K562 (cell line): ENCODE data around the gene PRODH. TPM values are rescaled to one million over a fixed set of nuclear protein-coding genes. Genes with fewer than 3 reads are reported as not detected.
"Not testable (repeated sequence)": the region's sequence is repeated elsewhere in the genome, so short reads cannot be mapped to it uniquely, and the experiment has no call there.

Experiments
- ATAC-seq: fragments of 200-7000 bp; cut with Tn5 transposase; 3 replicates; pipeline ENCODE4 v1.9.1; 2020; ENCODE audit warnings: moderate library complexity
- BruUV-seq: library from RNA; stranded (reverse); fragments of 400-500 nt; replicated peaks from 2 replicates; lab custom pipeline; 2021; lab: Mats Ljungman, UMichigan
- CTCF ChIA-PET: fragments of 300-600 bp; formaldehyde crosslinking; extraction: SDS; loops from one replicate; lab custom pipeline; 2021; ENCODE audit warnings: low intra/inter-chr PET ratio; lab: Yijun Ruan, JAX
- POLR2A ChIA-PET: fragments of 300-600, 350-650 bp; sonication (Branson Sonifier 250); formaldehyde crosslinking; extraction: SDS; loops from one replicate; lab custom pipeline; 2021; ENCODE audit warnings: antibody characterized with exemption, inconsistent platforms; lab: Yijun Ruan, JAX
- DNase-seq, 4 experiments: peaks; one replicate each; pipeline versions ENCODE4 v3.0.0 to v3.0.0-alpha.2; 2011 to 2018; ENCODE audit warnings: low spot score in 3 of 4, mixed read lengths in 3 of 4; ENCODE audit errors: extremely low read depth in 1 of 4
- FAIRE-seq: peaks from 2 replicates; lab custom pipeline; 2011; peaks lifted over from hg19 to GRCh38; lab: Jason Lieb, UNC
- H2AFZ ChIP-seq: 2 replicates; pipeline ENCODE4 v1.6.0; 2011; ENCODE audit warnings: low read depth, low read length, control low read depth, inconsistent platforms
- H3K27ac ChIP-seq: fragments of 200-600 bp; 3 replicates; pipeline ENCODE4 v1.8.0; 2011; ENCODE audit warnings: low read depth, mild to moderate bottlenecking, control low read depth, inconsistent platforms, low read length, moderate library complexity, mixed read lengths; ENCODE audit errors: extremely low read depth
- H3K27me3 ChIP-seq, 2 experiments: fragments of 300-600 bp in 1 of 2; 2 replicates in 1 of 2; 3 replicates in 1 of 2; pipeline versions ENCODE4 v1.6.0 to v1.8.0; 2011; ENCODE audit warnings: inconsistent platforms in 2 of 2, low read length in 2 of 2, mild to moderate bottlenecking in 1 of 2, mixed read lengths in 1 of 2, moderate library complexity in 1 of 2; ENCODE audit not compliant: control insufficient read depth in 2 of 2, insufficient read depth in 2 of 2
- H3K36me3 ChIP-seq: fragments of 300-600 bp; 3 replicates; pipeline ENCODE4 v1.8.0; 2011; ENCODE audit warnings: mild to moderate bottlenecking, low read length, inconsistent platforms; ENCODE audit not compliant: control insufficient read depth, insufficient read depth
- H3K4me1 ChIP-seq, 2 experiments: fragments of 200-600 bp in 1 of 2; replicated peaks in 1 of 2; 2 replicates in 1 of 2; 3 replicates in 1 of 2; pipeline versions ENCODE4 v1.5.1 to v1.8.0; 2011; ENCODE audit warnings: inconsistent platforms in 2 of 2, low read length in 2 of 2, mild to moderate bottlenecking in 1 of 2, mixed read lengths in 1 of 2, moderate library complexity in 1 of 2; ENCODE audit not compliant: control insufficient read depth in 2 of 2, insufficient read depth in 2 of 2
- H3K4me2 ChIP-seq: 2 replicates; pipeline ENCODE4 v1.6.1; 2011; ENCODE audit warnings: low read length, control low read depth, inconsistent platforms, mixed read lengths; ENCODE audit not compliant: insufficient read depth
- H3K4me3 ChIP-seq: fragments of 200-600 bp; sonication (generic), shearing (Covaris generic); 2 replicates; pipeline ENCODE4 v1.5.1; 2016; ENCODE audit warnings: control low read depth, inconsistent platforms
- H3K79me2 ChIP-seq: fragments of 200-600 bp; 3 replicates; pipeline ENCODE4 v1.8.0; 2011; ENCODE audit warnings: low read length, inconsistent platforms; ENCODE audit not compliant: control insufficient read depth, insufficient read depth
- H3K9ac ChIP-seq, 2 experiments: 2 replicates each; pipeline versions ENCODE4 v1.6.0 to v1.6.1; 2011; ENCODE audit warnings: low read depth in 2 of 2, low read length in 2 of 2, control low read depth in 1 of 2, inconsistent platforms in 1 of 2, mild to moderate bottlenecking in 1 of 2, mixed read lengths in 1 of 2; ENCODE audit not compliant: insufficient read depth in 1 of 2
- H3K9me1 ChIP-seq: one replicate; pipeline ENCODE4 v1.6.0; 2011; ENCODE audit warnings: inconsistent platforms, mild to moderate bottlenecking, low read length, moderate library complexity; ENCODE audit not compliant: control insufficient read depth, insufficient read depth
- H3K9me3 ChIP-seq: replicated peaks from 2 replicates; pipeline ENCODE4 v1.5.1; 2011; ENCODE audit warnings: low read depth, low read length, inconsistent platforms; ENCODE audit not compliant: control insufficient read depth, insufficient read depth
- H4K20me1 ChIP-seq: replicated peaks from 2 replicates; pipeline ENCODE4 v1.6.1; 2011; ENCODE audit warnings: low read length, inconsistent platforms, mixed read lengths; ENCODE audit not compliant: control insufficient read depth, insufficient read depth
- BDP1 ChIP-seq: IDR thresholded peaks from 3 replicates; pipeline ENCODE4 v1.6.1; 2011; ENCODE audit not compliant: insufficient read length, insufficient read depth
- HIVEP1 ChIP-seq: fragments of 250-450 bp; sonication (Bioruptor Pico); IDR thresholded peaks from 2 replicates; pipeline ENCODE4 v1.4.0; 2020; ENCODE audit warnings: mild to moderate bottlenecking
- HMGN3 ChIP-seq: IDR thresholded peaks from 2 replicates; pipeline ENCODE4 v1.6.1; 2011; ENCODE audit warnings: borderline replicate concordance, low read depth, mild to moderate bottlenecking, mixed read lengths, low read length; ENCODE audit not compliant: insufficient read length; ENCODE audit errors: extremely low read depth
- KLF16 ChIP-seq: IDR thresholded peaks from 2 replicates; pipeline ENCODE4 v1.6.1; 2016; ENCODE audit warnings: antibody characterized with exemption
- MAFG ChIP-seq: fragments of 450-650 bp; conservative IDR thresholded peaks from 2 replicates; pipeline ENCODE4 v1.6.1; 2016; ENCODE audit warnings: missing genetic modification characterization, missing compliant biosample characterization
- POLR2A ChIP-seq: fragments of 450-650 bp; conservative IDR thresholded peaks from 2 replicates; pipeline ENCODE4 v1.6.1; 2016
- POLR2H ChIP-seq: IDR thresholded peaks from 2 replicates; pipeline ENCODE4 v1.6.1; 2016; ENCODE audit warnings: missing genetic modification characterization, low read depth, mild to moderate bottlenecking, control low read depth, missing compliant biosample characterization, moderate library complexity
- POLR3A ChIP-seq: IDR thresholded peaks from 2 replicates; pipeline ENCODE4 v1.6.1; 2011; ENCODE audit warnings: borderline replicate concordance, mild to moderate bottlenecking, moderate library complexity; ENCODE audit not compliant: insufficient read length, insufficient read depth; ENCODE audit errors: extremely low read depth
- ZEB2 ChIP-seq: fragments of 450-650 bp; IDR thresholded peaks from 2 replicates; pipeline ENCODE4 v1.6.1; 2016
- ZFP36 ChIP-seq: fragments of 150-350 bp; IDR thresholded peaks from 2 replicates; pipeline ENCODE4 v1.6.1; 2018; ENCODE audit warnings: low read length, low read depth; ENCODE audit not compliant: partially characterized antibody
- ZNF224 ChIP-seq: sonication (generic); formaldehyde crosslinking; IDR thresholded peaks from 2 replicates; pipeline ENCODE4 v1.8.0; 2022; ENCODE audit warnings: mild to moderate bottlenecking, missing genetic modification reagents
- WGBS: fragments of 100-300 bp; shearing (Covaris generic); methylation state at CpG from one replicate; pipeline ENCODE4 v1.1.6; 2016; ENCODE audit warnings: low coverage, mixed read lengths; ENCODE audit not compliant: insufficient coverage; ENCODE audit errors: missing lambda C conversion rate; 5-methylcytosine and 5-hydroxymethylcytosine counted together
- in situ Hi-C: fragments of 300-500 bp; cut with MboI; formaldehyde crosslinking; loops from 4 replicates; pipeline ENCODE4 v1.15.0; 2018; ENCODE audit warnings: inconsistent platforms, mixed read lengths
- intact Hi-C: fragments of 100-400 bp; cut with micrococcal nuclease; formaldehyde crosslinking; loops from 2 replicates; pipeline ENCODE4 v1.14.2; 2022
- polyA plus RNA-seq, 8 experiments: library from polyadenylated mRNA; depleted of rRNA in 4 of 8; stranded (reverse) in 5 of 8; unstranded in 3 of 8; fragments of >200 nt; fragmentation: Nextera tagmentation in 2 of 8; fragmentation: Illumina TruSeq in 1 of 8; extraction: Ambion mirVana in 2 of 8; extraction: Trizol in 1 of 8; gene quantifications; 2 replicates each; pipeline versions ENCODE4 v1.2.1 to v1.2.3, GENCODE V29; 2011 to 2014; ENCODE audit warnings: inconsistent platforms in 1 of 8, missing spikeins in 1 of 8
- total RNA-seq, 7 experiments: library from RNA; depleted of rRNA in 6 of 7; stranded (reverse); fragments of >200 nt in 6 of 7; fragmentation: Illumina TruSeq in 2 of 7; extraction: Trizol in 2 of 7; gene quantifications; 2 replicates each; pipeline versions ENCODE4 v1.2.1 to v1.2.3, GENCODE V29; 2011 to 2021; ENCODE audit warnings: low replicate concordance in 1 of 7

Gene PRODH
- total and polyA plus RNA-seq, 9 of the 15 experiments (the other 6 are each of a cell fraction or from before 2014, with no cell fraction given): 0.07 to 0.11 TPM; not detected in 7

- 0% methylated on average over 10 of the region's 12 CpGs for WGBS
Observed at GRCh38 chr22:18947905-18948304, 11.8 kb upstream of the PRODH start.

GRCh38 chr22:18947105-18947504 is 11.0 kb upstream of the PRODH start:
- intact Hi-C loops, DNase-seq, FAIRE-seq, H3K79me2 ChIP-seq, H3K36me3 ChIP-seq, in situ Hi-C loops, H3K4me3 ChIP-seq, H3K4me1 ChIP-seq, H4K20me1 ChIP-seq, H2AFZ ChIP-seq, H3K9ac ChIP-seq, H3K4me2 ChIP-seq, H3K9me1 ChIP-seq, H3K27ac ChIP-seq, H3K9me3 ChIP-seq, CTCF ChIA-PET, POLR2A ChIA-PET, ATAC-seq: not testable (repeated sequence)
- no CpG with 5 or more reads among the region's 9 CpGs for WGBS
- peaks cover 21 to 25% of the 10 kb centered on the region in 2 experiments; a peak in 4 of 5 replicates for H3K27me3 ChIP-seq
- BruUV-seq: TSS peak; percentile 100

More at GRCh38 chr22:18947905-18948304, 11.8 kb upstream of the PRODH start:
- H3K27ac ChIP-seq: no peak overlapping the region
- H3K4me3 ChIP-seq: no peak overlapping the region
- intact Hi-C loops: no loop called here
- ChIA-PET POLR2A (no interaction called here), CTCF (no interaction called here)
- FAIRE-seq (no peak), ATAC-seq (no peak), DNase-seq (no peak)
- no peaks in the 10 kb centered on the region for H3K79me2 ChIP-seq
- H3K9me3 ChIP-seq: no peaks in the 10 kb centered on the region
- TF ChIP-seq POLR2H (tag) (no peak), ZNF224 (CRISPR knock-in tag) (no peak), ZEB2 (no peak), POLR2A (no peak), KLF16 (no peak), POLR3A (no peak), BDP1 (no peak), MAFG (tag) (no peak), HMGN3 (no peak), HIVEP1 (no peak), ZFP36 (no peak)
- H3K9ac ChIP-seq: no peak overlapping the region
- BruUV-seq: no TSS peak
- no peak overlapping the region for H3K4me2 ChIP-seq
- peaks cover 3% of the 10 kb centered on the region for H3K9me1 ChIP-seq
- in situ Hi-C loops: no loop called here
- no peaks in the 10 kb centered on the region for H3K4me1 ChIP-seq
- H2AFZ ChIP-seq: no peak overlapping the region
- H4K20me1 ChIP-seq: peaks cover 5% of the 10 kb centered on the region; the same call in 1 of the 2 replicates
- H3K36me3 ChIP-seq: no peaks in the 10 kb centered on the region
- peaks cover 23 to 31% of the 10 kb centered on the region in 2 experiments; a peak in 4 of 5 replicates for H3K27me3 ChIP-seq

GRCh38 chr22:18938691-18939090 is 2.6 kb upstream of the PRODH start:
- no CpG with 5 or more reads among the region's 8 CpGs for WGBS
- FAIRE-seq, H3K9ac ChIP-seq, intact Hi-C loops, CTCF ChIA-PET, H3K4me1 ChIP-seq, DNase-seq, H3K4me3 ChIP-seq, H3K36me3 ChIP-seq, H3K9me1 ChIP-seq, BruUV-seq, H3K79me2 ChIP-seq, H3K4me2 ChIP-seq, in situ Hi-C loops, H3K27ac ChIP-seq, H4K20me1 ChIP-seq, H2AFZ ChIP-seq, H3K9me3 ChIP-seq, H3K27me3 ChIP-seq, POLR2A ChIA-PET, ATAC-seq: not testable (repeated sequence)
